SH-SY5Y (cell line): ENCODE measurements around the gene PPP6R1.

Experiments used
- GATA2 ChIP-seq: IDR thresholded peaks from 2 replicates; pipeline ENCODE4 v1.6.1; 2011; ENCODE audit warnings: mild to moderate bottlenecking, low read depth, low read length
- GATA3 ChIP-seq: IDR thresholded peaks from 2 replicates; pipeline ENCODE4 v1.6.1; 2011; ENCODE audit warnings: low read depth, mild to moderate bottlenecking, low read length, moderate library complexity

DNA sequence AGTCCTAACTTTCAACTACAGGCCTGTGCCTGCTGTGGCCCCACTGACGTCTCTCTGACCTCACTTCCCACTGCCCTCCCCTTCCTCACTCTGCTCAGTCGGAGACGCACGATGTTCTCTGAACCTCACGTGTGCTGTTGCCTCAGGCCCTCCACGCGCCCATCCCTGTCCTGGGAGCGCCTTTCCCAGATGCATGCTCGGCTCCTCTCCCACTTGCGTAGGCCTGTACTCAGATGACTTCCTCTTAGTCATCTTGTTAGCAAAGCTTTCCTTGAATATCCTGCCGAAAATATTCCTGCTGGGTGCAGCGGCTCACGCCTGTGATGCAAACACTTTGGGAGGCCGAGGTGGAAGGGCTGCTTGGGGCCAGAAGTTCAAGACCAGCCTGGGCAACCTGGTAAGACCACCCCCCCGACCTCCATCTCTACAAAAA is 69.4 kb downstream of the PPP6R1 start:
- TF ChIP-seq GATA2 (no peak), GATA3 (no peak)
